OCI-LY7 (cell line): ENCODE measurements around the gene GALNT2.

Source experiments
- EZH2phosphoT487 ChIP-seq: fragments of 200-600 bp; sonication (generic); IDR thresholded peaks from 2 replicates; pipeline ENCODE4 v1.6.1; 2018; ENCODE audit warnings: low read depth, borderline replicate concordance, mild to moderate bottlenecking, mixed run types, antibody characterized with exemption, low read length, moderate library complexity, mixed read lengths
- TF ChIP-seq, protein P1 (sequence below): fragments of 200-600 bp; sonication (generic); conservative IDR thresholded peaks from 2 replicates; pipeline ENCODE4 v1.5.1; 2014; ENCODE audit warnings: mild to moderate bottlenecking, antibody characterized with exemption, low read length, moderate library complexity, mixed read lengths

DNA sequence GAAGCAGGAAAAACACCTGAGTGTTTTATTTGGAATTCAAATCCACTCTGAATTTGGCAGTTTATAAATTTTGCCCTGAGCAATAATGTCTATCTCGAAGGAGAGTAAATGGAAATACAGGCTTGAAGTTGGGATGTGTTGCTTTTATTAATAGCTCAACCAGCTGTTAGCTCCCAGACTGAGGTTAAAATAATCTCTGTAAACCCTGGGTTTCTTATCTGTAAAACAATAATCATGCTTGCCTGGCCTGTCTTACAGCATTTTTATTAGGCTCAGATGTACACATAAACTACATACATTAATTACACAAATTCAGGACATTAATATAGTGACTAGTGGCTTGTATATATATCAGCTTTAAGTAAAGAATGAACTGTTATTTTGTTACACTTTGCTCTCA is 148.5 kb downstream of the GALNT2 start:
- TF ChIP-seq EZH2phosphoT487 = no peak
- TF ChIP-seq, protein P1, sequence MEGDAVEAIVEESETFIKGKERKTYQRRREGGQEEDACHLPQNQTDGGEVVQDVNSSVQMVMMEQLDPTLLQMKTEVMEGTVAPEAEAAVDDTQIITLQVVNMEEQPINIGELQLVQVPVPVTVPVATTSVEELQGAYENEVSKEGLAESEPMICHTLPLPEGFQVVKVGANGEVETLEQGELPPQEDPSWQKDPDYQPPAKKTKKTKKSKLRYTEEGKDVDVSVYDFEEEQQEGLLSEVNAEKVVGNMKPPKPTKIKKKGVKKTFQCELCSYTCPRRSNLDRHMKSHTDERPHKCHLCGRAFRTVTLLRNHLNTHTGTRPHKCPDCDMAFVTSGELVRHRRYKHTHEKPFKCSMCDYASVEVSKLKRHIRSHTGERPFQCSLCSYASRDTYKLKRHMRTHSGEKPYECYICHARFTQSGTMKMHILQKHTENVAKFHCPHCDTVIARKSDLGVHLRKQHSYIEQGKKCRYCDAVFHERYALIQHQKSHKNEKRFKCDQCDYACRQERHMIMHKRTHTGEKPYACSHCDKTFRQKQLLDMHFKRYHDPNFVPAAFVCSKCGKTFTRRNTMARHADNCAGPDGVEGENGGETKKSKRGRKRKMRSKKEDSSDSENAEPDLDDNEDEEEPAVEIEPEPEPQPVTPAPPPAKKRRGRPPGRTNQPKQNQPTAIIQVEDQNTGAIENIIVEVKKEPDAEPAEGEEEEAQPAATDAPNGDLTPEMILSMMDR = no peak
